ENCODE data around the gene FAXDC2.

FAXDC2 gene, protein sequence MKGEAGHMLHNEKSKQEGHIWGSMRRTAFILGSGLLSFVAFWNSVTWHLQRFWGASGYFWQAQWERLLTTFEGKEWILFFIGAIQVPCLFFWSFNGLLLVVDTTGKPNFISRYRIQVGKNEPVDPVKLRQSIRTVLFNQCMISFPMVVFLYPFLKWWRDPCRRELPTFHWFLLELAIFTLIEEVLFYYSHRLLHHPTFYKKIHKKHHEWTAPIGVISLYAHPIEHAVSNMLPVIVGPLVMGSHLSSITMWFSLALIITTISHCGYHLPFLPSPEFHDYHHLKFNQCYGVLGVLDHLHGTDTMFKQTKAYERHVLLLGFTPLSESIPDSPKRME

DNA sequence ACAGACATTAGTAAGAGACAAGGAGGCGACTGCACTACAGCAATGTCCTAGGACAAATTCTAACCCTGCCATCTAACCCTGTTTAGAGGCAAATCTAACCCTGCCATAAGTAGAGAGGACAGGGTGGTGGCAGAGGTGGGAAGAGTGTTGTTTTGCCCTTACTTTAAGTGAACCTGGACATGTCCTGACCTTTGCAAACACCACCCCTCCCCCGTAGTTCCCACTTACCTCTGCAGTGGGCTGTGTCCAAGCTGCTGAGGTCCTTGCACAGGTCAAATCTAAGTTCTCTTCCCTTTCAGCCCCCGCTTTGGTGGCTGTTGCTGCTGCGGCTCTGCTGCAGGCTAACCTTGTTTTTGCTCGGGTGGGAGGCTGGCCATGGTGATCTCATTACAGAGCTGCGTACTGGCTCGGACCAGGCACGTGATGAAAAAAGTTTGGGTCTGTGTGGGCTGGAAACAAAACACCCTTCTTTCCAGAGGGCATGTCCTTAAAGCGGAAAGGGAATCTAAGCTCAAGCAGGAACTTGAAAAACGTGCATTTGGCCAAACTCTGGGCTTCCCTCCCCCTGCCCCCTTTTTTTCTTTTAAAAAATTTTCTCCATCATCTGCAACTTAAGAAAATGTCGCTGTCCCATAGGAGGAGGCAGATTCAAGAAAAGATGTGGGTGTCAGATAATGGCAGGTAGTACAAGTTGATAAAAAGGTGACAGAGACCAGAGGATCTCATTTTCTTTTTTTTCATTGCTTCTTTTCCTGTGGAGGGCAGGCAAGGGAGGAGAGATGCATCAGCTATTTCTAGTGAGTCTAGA, at the start of gene FAXDC2:
Gene FAXDC2 (minus strand): TSS at position 349 of the 808 bp plus-strand sequence. CDS start 12,425 bp downstream, outside the sequence.
- peak; percentile 65 for DNase-seq

DNA sequence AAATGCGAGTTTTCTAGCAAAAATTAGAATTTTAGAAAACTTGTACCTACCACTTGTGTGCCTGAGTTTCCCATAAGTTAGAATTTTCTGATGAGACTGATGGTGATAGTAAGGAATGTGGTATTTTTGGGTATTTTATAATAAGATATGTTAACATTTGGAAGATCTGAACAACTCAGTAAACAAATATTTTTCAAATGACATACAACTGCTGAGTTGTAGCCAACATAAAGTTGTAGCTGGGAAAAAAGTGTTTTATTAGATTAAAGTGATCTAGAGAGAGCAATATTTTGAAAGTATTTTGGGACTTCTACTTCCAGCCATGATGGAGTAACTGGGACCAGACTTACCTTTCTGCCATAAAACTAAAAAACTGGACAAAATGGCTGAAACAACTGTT, 49.7 kb upstream of the FAXDC2 start:
- no peak for DNase-seq

DNA sequence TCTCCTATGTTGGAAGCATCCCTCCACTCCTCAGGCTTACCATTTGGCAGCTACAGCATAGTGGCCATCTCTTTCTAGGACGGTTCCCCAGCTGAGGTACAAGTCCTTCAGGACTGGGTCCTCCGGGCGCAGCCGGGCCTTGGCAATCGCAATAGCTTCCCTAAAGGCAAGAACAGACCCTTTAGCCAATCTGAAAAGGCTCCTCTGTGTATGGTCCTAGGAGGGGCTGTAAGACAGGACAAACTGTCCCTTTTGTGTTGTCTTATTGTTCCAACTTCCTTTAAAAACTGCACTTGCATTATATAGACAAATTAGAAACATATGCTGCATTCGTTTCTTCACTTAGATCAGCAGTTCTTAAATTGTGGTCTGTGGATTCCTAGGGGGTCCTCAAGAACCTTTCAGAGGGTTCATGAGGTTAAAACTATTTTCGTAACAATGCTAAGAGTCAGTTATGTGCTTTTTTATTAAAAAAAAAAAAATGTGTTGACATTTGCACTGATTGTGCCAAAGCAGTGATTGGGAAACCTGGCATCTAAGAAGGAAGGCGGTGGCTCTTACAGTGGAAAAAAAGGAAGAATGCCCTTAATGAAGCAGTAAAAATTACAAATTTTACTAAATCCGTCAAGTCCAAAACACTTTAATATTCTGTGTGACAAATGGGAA, 48.9 kb upstream of the FAXDC2 start:
- DNase-seq, result no peak

DNA sequence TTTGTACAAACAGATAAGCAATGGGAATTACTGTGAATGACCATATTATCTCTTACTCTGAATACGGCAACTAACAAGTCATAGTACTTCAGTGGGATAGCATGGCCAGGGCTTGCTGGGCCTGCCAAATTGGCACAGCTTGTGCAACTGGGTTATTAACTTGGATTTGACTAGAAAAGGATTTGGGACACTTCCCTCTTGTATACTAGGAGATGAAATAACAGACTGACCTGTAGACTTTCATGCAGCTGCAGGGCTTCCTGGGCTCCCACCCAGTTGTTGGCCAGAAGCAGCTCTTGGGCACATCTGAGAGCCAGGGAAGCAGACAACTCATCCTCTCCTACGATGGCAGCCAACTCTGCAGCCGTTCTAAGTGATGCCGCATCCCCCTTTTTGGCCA, 47.8 kb upstream of the FAXDC2 start:
- DNase-seq, result no peak

DNA sequence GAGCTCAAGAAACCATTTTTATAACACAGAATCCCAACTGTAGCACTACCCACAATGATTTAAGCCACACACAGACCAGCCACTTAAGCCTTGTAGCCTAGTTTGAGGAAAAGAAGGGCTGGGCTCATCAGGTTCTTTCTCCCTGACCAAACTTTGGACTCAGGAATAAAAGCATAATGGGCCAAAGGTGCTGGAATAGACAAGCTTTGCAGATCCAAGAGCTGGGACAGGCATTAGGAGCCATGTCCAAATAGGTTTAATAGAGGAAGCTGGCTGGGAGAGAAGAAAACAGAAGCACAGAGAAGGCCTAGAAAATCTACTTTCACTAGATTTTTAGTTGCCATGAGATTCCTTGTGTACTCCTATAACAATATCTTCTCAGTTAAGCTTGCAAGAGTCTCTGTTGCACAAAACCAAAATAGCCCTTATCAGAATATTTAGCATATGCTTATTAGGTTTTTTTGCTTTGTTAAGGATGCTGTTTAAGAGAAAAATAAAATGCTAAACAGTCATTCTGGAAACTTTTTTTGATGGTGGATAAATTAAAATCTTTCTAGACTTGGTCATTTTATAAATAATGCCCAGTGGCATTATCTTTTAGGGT, 46.3 kb upstream of the FAXDC2 start:
- DNase-seq, result no peak

DNA sequence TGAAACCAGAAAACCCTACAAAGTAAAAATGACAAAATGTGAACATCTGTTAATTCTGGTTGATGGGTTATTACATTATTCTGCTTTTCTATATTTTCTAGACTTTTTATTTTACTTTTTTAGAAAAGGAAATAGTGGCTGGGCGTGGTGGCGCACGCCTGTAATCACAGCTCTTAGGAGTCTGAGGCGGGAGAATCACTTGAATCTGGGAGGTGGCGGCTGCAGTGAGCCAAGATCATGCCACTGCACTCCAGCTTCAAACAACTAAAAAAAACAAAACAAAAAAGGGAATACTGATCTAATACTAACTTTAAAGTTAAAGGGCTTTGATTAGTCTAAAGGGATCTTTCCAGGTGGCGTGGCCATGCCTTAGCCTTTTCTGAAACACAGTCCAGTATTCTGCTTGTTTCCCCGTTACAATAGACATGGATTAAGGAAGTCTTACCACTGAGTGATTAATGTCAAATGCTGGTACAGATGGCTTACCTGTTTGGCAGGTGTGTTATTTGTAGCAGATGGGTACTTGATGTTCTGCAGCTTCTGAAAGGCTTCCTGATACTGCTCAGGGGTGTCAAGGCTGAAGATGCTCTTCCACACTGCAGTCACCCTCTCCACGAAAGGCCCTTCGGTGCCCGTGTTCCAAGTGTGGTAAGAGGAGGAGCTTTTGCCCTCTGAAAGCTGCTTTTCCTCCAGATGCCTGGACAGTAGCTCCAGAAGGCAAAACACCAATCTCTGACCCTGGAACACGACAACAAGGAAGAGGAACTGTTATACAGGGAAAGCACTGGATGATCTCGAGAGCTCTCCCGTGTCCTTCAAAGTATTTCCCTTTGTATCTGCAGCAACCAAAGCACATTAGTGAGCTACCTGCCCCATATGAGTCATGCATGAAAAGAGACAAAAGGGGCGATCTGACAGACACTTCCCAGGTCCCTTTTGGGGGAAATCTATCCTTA, 45.5 kb upstream of the FAXDC2 start:
- no peak for DNase-seq

DNA sequence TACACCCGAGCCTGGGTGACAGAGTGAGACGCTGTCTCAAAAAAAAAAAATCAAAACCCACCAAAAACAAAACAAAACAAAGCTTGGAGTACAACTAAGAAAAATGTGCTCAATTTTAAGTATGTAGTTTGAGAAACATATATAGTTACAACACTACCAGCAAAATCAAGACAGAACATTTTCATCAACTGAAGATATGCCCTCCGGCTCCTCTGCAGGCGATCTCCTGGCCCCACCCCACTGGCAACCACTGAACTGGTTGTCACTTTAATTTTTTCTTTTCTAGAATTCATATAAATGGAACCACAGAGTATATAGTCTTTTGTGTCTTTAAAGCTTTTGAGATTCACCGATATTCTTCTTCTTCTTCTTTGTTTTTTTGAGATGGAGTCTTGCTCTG, 43.0 kb upstream of the FAXDC2 start:
- no peak for DNase-seq

DNA sequence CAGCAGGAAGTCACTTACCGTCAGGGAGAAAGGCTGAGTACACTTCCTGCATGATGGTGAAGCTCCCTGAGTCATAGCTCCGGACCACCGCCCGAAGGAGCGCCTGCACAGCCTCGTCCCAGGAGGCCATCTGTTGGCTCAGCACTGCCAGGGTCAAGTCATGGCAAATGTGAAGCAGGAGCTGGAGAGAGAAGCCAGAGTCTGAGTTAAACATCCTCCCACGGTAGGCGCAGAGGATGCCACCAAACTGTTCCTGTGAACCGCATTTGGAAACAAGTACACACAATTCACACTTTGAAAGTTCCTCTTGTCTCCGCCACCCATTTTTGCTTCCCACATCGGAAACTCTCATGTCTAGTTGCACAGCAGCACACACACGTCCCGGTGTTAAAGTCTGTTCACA, 42.0 kb upstream of the FAXDC2 start:
- no peak for DNase-seq

DNA sequence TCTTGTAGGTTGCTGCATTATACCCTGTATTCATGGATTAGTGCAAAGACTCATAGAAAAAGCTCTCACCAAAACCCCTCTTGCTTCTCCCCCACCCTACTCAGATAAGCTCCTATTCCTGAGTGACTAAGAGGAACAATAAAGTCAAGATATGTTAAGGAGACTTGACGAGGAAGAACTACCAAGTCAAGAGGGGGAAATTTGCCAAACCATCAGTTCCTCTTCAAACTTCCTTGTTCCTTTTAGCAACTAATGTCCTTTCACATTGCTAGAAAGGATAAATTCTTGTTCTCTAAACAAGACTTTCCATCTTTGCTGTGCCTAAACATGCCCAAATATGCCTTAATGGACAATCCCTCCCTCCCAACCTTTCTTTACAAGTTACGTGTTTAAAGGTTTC, 35.0 kb upstream of the FAXDC2 start:
- DNase-seq, result peak; percentile 75

DNA sequence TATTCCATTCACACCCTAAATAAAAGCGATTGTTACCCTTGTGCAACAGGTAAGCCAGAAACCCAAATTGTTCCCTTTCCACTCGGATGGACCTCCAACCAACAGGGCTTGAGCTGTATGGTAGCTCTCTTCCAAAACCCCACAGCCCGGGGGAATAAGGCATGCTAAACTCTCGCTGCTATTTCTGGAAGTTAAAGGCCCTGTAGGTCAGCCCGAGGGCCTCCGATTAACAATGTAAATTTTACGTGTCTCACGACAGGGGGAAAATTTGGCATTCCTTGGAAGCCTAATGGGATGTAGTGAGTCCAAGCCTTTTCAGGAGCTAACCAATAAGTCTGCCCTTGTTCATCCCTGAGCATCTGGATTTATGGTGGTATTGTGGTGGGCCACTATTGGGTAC, 34.0 kb upstream of the FAXDC2 start:
- DNase-seq, result no peak

DNA sequence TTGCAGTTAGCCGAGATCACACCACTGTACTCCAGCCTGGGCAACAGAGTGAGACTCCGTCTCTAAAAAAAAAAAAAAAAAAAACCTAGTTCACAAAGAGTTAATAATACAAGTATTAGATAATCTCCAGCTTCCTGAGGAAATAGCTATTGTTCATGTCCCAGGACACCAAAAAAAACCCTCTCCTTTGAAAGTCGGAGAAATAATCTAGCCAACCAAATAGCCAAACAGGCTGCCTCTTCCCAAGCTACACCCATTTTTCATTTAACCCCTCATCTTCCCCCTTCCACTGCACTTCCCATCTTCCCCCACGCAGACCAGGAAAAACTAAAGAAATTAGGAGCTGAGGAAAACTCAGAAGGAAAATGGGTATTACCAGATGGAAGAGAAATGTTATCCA, 31.6 kb upstream of the FAXDC2 start:
- no peak for DNase-seq

DNA sequence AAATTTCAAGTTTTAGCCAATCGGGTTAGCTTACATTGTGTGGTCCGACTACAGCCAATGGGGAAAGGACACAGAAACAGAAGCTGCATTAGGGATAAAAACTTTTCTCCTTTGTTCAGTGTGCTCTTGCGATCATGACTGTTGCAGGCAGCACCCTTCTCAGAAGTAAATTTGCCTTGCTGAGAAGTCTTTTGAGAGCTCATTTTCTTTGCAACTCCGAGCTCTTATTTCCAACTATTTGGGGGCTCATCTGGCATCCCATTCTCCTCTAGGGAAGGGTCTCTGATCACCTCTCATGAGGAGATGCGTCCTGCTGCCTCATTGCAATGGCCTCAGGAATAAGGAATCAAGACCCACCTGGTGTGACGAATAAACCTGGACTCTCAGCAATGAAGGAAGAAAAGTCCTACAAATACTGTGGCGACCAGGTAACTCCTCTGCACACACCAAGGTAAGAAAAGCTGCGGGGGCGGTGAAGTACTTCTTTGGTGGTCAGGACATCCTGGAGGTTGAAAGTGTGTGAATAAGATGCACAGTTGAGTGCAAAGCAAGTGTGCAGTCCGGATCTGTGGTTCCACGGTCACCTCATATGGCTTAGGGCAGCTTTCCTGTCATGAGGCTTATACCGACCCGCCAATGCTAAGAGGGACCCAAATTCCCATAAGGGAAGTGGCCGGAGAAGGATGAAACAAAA, 28.4 kb upstream of the FAXDC2 start:
- DNase-seq, result peak; percentile 8

DNA sequence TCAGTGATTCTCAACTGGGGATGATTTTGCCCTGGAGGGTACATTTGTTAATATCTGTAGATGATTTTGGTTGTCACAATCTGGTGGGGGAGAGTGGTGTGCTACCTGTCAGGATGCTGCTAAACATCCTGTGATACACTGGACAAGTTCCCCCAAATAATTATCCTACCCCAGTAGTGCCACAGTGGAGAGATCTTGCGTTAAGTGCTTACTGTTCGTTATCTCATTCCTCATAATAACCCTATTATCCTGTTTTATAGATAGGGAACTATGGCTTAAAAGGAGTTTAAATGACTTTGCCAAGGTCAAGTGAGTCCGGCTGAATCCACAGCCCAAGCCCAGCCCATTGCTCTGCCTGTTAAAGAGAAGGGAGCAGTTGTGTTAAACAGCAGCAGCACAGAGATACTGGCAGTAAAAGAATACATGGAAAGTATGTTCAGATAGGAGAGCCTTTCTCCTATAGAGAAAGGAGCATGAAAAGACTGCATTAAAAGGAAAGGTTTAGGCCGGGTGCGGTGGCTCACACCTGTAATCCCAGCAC, 23.5 kb upstream of the FAXDC2 start:
- no peak for DNase-seq

DNA sequence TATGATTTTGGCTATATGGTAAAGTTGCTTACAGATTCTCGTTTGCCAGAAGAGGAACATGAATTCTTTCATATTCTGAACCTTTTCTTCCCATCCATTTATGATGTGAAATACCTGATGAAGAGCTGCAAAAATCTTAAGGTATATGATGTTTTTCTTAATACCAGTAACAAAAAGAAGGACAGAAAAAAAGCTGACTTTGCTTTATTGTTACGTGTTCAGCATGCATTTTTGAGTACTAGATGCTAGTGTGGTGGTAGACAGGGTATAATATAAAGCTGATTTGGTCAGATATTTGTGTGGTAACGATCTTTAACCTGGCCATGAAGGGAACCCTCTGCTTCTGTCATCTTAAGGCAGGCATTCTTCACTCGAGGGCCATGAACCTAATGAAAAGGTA, 21.3 kb upstream of the FAXDC2 start:
- no peak for DNase-seq

DNA sequence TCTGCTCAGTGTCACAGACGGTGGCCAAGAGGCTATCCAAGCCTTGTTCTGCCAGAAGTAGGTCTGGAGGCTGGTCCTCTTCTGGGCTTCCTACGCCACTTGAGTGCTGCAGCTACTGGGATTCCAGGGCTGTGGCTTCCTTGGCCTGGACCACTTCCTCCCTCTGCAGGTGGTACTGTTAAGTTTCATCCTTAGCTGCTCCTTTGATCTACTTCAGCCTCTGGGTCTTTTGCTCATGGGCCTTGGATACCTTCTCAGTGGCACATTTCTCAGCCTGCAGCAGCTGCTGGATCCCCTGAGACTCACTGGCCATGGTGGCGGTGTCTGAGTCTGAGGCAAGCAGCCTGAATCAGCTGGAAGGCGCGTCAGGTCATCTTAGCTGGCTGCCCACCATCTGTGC, 18.3 kb upstream of the FAXDC2 start:
- peak; percentile 22 for DNase-seq

DNA sequence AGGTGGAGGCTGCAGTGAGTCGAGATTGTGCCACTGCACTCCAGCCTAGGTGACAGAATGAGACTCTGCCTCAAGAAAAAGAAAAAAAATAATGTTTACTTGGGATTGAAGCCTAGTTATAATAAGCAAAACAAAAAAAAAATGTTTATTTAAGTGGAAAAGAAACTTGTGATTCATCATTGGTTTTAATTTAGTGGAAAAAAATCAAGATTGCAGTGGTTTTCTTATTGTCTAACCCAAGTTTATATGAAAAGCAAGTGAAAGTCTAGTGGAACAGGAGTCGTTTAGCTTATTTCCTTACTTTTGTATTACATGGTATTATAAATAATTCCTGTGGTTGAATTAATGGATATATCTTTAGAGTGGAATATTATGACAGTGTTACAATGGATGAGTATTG, 16.4 kb upstream of the FAXDC2 start:
- DNase-seq, result no peak

DNA sequence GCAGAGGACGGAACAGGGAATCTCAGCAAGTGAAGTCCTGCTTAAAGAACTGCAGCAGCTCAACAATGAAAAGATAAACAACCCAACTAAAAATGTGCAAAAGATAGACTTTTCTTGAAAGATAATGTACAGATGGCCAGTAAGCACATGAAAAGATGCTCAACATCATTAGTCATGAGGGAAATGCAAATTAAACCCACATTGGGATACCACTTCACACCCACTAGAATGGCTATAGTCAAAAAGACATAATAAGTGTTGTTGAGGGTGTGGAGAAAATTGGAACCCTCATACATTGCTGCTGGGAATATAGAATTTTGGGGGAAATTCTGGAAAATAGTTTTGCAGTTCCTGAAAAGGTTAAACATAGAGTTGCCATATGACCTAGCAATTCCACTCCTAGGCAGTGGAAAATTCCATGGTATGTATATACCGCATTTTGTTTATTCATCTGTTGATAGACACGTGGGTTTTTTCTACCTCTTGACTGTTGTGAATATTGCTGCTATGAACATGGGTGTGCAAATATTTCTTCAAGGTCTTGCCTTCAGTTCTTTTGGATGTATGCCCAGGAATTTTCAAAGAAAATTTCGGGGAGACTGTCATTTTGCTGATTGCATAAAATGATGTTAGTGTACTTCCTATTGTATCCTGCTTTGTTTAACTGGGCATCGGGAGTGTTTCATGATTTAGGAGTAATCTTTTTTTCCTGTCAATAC, 15.2 kb upstream of the FAXDC2 start:
- DNase-seq, result no peak

DNA sequence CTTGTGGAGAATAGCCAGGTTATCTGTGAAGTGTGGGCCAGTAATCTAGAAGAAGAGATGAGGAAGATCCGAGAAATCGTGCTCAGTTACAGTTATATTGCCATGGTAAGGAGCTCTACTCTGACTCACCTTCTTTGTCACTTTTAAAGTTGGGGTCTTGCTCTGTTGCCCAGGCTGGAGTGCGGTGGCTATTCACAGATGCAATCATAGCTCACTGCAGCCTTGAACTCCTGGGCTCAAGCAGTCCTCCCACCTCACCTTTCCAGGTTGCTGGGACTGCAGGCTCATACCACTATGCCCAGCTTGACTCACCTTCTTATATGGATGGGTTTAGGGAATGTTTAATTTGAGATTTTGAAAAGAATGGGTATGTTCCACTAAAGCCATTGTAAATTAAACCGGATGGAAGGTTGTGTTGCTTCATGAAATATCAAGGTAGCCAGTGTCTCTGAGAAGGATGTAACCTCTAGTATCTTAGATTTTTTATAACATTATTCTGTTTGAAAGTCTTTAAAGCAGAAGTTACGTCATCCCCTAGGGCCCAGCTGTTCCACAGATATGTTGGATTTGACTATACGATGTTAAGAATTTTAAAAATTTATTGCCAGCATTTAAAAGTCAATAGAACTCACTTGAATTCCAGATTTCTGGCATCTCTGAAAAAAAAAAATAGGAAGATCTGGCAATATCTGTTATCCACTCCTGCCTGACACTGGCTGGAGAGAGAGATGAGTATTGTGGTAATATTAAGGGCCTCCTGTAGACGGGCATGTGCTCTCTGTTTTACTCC, 13.1 kb upstream of the FAXDC2 start:
- DNase-seq, result peak; percentile 35

DNA sequence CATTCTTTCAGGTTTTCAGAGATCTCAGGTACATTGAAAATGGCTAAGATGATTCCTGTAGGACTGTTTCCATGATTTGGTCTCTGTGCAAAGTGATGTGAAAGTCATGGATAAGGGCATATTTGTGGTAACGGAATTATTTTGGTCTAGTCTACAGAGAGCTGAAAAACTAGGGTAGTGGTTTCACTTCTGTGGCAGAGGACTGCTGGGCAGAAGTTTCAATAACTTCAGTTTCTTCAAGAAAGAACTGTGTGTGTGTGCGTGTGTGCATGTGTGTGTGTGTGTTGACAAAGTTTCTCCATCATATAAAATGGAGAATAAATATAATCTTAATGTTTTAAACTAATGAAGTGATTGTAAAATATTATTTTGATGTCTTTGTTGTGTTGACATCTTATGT, 12.4 kb upstream of the FAXDC2 start:
- DNase-seq, result peak; percentile 87

DNA sequence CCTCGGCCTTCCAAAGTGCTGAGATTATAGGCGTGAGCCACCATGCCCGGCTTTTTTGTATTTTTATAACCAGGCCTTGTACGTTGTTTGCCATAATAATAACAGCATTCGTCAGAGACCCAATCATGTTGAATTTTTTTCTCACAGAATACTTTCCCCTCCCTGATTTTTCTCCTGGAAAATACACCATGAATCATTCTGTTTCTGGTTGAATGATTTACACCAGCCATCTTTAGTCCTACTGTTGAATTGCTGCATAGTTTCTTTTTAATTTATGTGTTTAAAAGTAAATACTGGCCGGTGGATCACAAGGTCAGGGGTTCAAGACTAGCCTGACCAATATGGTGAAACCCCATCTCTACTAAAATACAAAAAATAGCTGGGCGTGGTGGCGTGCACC, 11.5 kb upstream of the FAXDC2 start:
- no peak for DNase-seq

All from MV-4-11 (cell line).